ENCODE data around the gene SBK1.
"Not testable (repeated sequence)": the region's sequence is repeated elsewhere in the genome, so short reads cannot be mapped to it uniquely, and the experiment has no call there.

GRCh38 chr16:28332632-28333031 is 40.3 kb downstream of the SBK1 start:
- not testable (repeated sequence) for TF ChIP-seq CTCF, POLR2A (IDR thresholded peaks at IDR 0.05)
